Measurements from ENCODE around the gene CDH11. TPM values are rescaled to one million over a fixed set of nuclear protein-coding genes. Genes with fewer than 3 reads are reported as not detected.

Gene CDH11
- polyA plus RNA-seq, 1 donor (not counting 4 experiments of a cell fraction or from before 2014, with no cell fraction given), result 36.8 TPM

GRCh38 chr16:65069766-65070165 lies 52.1 kb downstream of the CDH11 start:
- Histone ChIP-seq H3K4me3 (ENCODE audit: control insufficient read depth in 2 of 3, extremely low read depth in 1 of 3, insufficient read depth in 2 of 3, low read depth in 1 of 3, low read length in 3 of 3) (no peak overlapping the region), H3K27me3 (ENCODE audit: control insufficient read depth, extremely low read depth, insufficient read depth, low read length) (no peaks in the 10 kb centered on the region), H3K9me1 (ENCODE audit: control insufficient read depth, extremely low read depth, insufficient read depth, low read length) (no peaks in the 10 kb centered on the region), H3K4me1 (ENCODE audit: control insufficient read depth, extremely low read depth, insufficient read depth, low read length) (peaks cover 6% of the 10 kb centered on the region), H3K79me2 (ENCODE audit: control insufficient read depth, insufficient read depth, low read length) (peaks cover 45% of the 10 kb centered on the region), H3K9ac (ENCODE audit: control insufficient read depth, extremely low read depth, insufficient read depth, low read length) (no peak overlapping the region), H4K20me1 (ENCODE audit: control insufficient read depth, extremely low read depth, insufficient read depth, low read length) (no peaks in the 10 kb centered on the region), H3K9me3 (ENCODE audit: control insufficient read depth, low read depth, low read length) (no peaks in the 10 kb centered on the region), H3K36me3 (ENCODE audit: control insufficient read depth in 2 of 2, extremely low read depth in 1 of 2, insufficient read depth in 2 of 2, low read length in 2 of 2) (no peaks in the 10 kb centered on the region), H3K27ac (ENCODE audit: control insufficient read depth, insufficient read depth, low read length) (no peak overlapping the region), H2AFZ (ENCODE audit: control insufficient read depth, low read length) (no peak overlapping the region), H3K4me2 (ENCODE audit: control insufficient read depth, extremely low read depth, insufficient read depth, low read depth, low read length) (no peak overlapping the region)
- dilution Hi-C loops (cut with MboI; ENCODE audit: extremely low pct_ligation_motif_present, low sequenced_read_pairs), result no loop called here
- no peak for TF ChIP-seq CTCF (optimal IDR thresholded peaks at IDR 0.05 in 1 of 3, IDR thresholded peaks at IDR 0.05 in 1 of 3, conservative IDR thresholded peaks at IDR 0.05 in 1 of 3; ENCODE audit: extremely low read depth in 1 of 3, insufficient read depth in 2 of 3, low read length in 3 of 3)
- no peak for TF ChIP-seq EZH2 (IDR thresholded peaks at IDR 0.05; ENCODE audit: low read length)
- DNase-seq (ENCODE audit: low read depth, low spot score) (no peak), FAIRE-seq (no peak)

GRCh38 chr16:65069065-65069464 lies 52.8 kb downstream of the CDH11 start:
- Histone ChIP-seq H3K4me3 (ENCODE audit: control insufficient read depth in 2 of 3, extremely low read depth in 1 of 3, insufficient read depth in 2 of 3, low read depth in 1 of 3, low read length in 3 of 3) (no peak overlapping the region), H3K4me1 (ENCODE audit: control insufficient read depth, extremely low read depth, insufficient read depth, low read length) (peaks cover 9% of the 10 kb centered on the region), H3K9me1 (ENCODE audit: control insufficient read depth, extremely low read depth, insufficient read depth, low read length) (no peaks in the 10 kb centered on the region), H3K36me3 (ENCODE audit: control insufficient read depth in 2 of 2, extremely low read depth in 1 of 2, insufficient read depth in 2 of 2, low read length in 2 of 2) (no peaks in the 10 kb centered on the region), H2AFZ (ENCODE audit: control insufficient read depth, low read length) (no peak overlapping the region), H3K4me2 (ENCODE audit: control insufficient read depth, extremely low read depth, insufficient read depth, low read depth, low read length) (no peak overlapping the region), H3K27ac (ENCODE audit: control insufficient read depth, insufficient read depth, low read length) (no peak overlapping the region), H3K27me3 (ENCODE audit: control insufficient read depth, extremely low read depth, insufficient read depth, low read length) (no peaks in the 10 kb centered on the region), H3K9me3 (ENCODE audit: control insufficient read depth, low read depth, low read length) (no peaks in the 10 kb centered on the region), H3K79me2 (ENCODE audit: control insufficient read depth, insufficient read depth, low read length) (peaks cover 45% of the 10 kb centered on the region), H3K9ac (ENCODE audit: control insufficient read depth, extremely low read depth, insufficient read depth, low read length) (no peak overlapping the region), H4K20me1 (ENCODE audit: control insufficient read depth, extremely low read depth, insufficient read depth, low read length) (no peaks in the 10 kb centered on the region)
- TF ChIP-seq EZH2 (IDR thresholded peaks at IDR 0.05; ENCODE audit: low read length), result no peak
- TF ChIP-seq CTCF (optimal IDR thresholded peaks at IDR 0.05 in 1 of 3, IDR thresholded peaks at IDR 0.05 in 1 of 3, conservative IDR thresholded peaks at IDR 0.05 in 1 of 3; ENCODE audit: extremely low read depth in 1 of 3, insufficient read depth in 2 of 3, low read length in 3 of 3), result no peak
- DNase-seq (ENCODE audit: low read depth, low spot score) (no peak), FAIRE-seq (no peak)
- dilution Hi-C loops (cut with MboI; ENCODE audit: extremely low pct_ligation_motif_present, low sequenced_read_pairs), result no loop called here
